ENCODE data around the gene TRIM45. TPM values are rescaled to one million over a fixed set of nuclear protein-coding genes. Genes with fewer than 3 reads are reported as not detected.

The TRIM45 gene
- total RNA-seq, 1 experiment from 2014 or later: 5.1 TPM

DNA sequence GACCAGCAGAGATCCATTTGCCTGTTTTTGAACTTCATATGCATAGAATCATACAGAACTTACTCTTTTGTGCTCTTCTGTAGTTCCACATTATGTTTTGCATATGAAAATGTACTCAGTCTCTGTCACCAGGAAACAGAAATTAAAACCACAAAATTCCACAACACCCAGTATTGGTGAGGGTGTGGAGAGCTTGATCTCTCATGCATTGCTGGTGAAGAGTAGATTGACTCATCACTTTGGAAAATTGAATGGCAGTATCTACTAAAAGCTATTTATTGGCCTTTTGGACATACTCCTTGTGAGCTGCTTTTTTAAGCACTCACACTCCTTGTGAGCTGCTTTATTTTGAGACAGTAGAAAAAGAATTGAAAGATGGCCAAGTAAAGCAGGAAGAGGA lies 45.9 kb upstream of the TRIM45 start:
- no peaks in the 10 kb centered on the region for H3K36me3 ChIP-seq (ENCODE audit: control insufficient read depth, insufficient read depth, low read length)
- Mint-ChIP-seq H3K4me1 (ENCODE audit: low read depth, unreplicated experiment) (peaks cover 5% of the 10 kb centered on the region), H3K27ac (ENCODE audit: unreplicated experiment) (no peak overlapping the region), H3K4me3 (ENCODE audit: unreplicated experiment) (no peak overlapping the region), H3K27me3 (ENCODE audit: insufficient read depth, unreplicated experiment) (no peaks in the 10 kb centered on the region), H3K36me3 (ENCODE audit: insufficient read depth, unreplicated experiment) (no peaks in the 10 kb centered on the region), H3K9me3 (ENCODE audit: unreplicated experiment) (no peaks in the 10 kb centered on the region)
- DNase-seq: no peak
- intact Hi-C loops (cut with micrococcal nuclease; ENCODE audit: unreplicated experiment): no loop called here
- CTCF ChIA-PET: no interaction called here
- peaks cover 4% of the 10 kb centered on the region; the same call in 1 of the 2 replicates for H3K4me1 ChIP-seq
- POLR2A ChIA-PET: no interaction called here
- no peak for TF ChIP-seq CTCF (IDR thresholded peaks at IDR 0.05; ENCODE audit: insufficient read depth in 1 of 2, low read depth in 1 of 2, low read length in 1 of 2, severe bottlenecking in 1 of 2, unreplicated experiment in 1 of 2)
- no peak overlapping the region for H3K4me3 ChIP-seq (ENCODE audit: low read depth, low read length)
- no peaks in the 10 kb centered on the region for H3K9me3 ChIP-seq
- no TSS peak for BruUV-seq (replicated peaks)
- no peaks in the 10 kb centered on the region for H3K27me3 ChIP-seq (replicated peaks; ENCODE audit: control insufficient read depth, insufficient read depth, low read length)

DNA sequence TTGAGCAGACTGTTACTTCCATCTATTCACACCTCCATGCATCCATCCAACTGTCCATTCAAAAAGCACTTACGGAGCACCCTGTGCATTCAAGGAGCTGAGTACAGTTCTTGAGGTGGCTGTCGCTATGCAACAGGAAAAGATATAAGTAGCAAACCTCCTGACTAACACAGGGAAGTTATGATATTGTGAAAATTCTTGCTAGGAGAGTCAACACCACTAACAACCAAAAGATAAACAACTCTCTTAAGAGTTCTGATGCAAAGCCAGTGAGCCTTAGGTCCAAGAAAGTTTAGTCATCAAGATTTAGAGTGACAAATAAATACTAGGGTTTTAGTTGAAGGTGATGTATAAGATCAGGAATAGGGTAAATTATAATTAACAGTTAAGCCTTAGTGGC lies 44.5 kb upstream of the TRIM45 start:
- peaks cover 16% of the 10 kb centered on the region for H3K4me1 Mint-ChIP-seq (ENCODE audit: low read depth, unreplicated experiment)
- H3K4me3 ChIP-seq (ENCODE audit: low read depth, low read length): no peak overlapping the region
- H3K27me3 Mint-ChIP-seq (ENCODE audit: insufficient read depth, unreplicated experiment): no peaks in the 10 kb centered on the region
- H3K9me3 ChIP-seq: no peaks in the 10 kb centered on the region
- peaks cover 17% of the 10 kb centered on the region for H3K4me1 ChIP-seq
- ChIA-PET CTCF (no interaction called here), POLR2A (interaction anchor here (0.6 kb wide), 1 partner anchor 107 kb away, joined by 4 read pairs; no protein-coding TSS in a partner anchor)
- DNase-seq: no peak
- no TSS peak for BruUV-seq (replicated peaks)
- no peaks in the 10 kb centered on the region for H3K36me3 ChIP-seq (ENCODE audit: control insufficient read depth, insufficient read depth, low read length)
- no peaks in the 10 kb centered on the region for H3K36me3 Mint-ChIP-seq (ENCODE audit: insufficient read depth, unreplicated experiment)
- H3K27me3 ChIP-seq (replicated peaks; ENCODE audit: control insufficient read depth, insufficient read depth, low read length): no peaks in the 10 kb centered on the region
- no peak overlapping the region for H3K27ac Mint-ChIP-seq (ENCODE audit: unreplicated experiment)
- TF ChIP-seq CTCF (IDR thresholded peaks at IDR 0.05; ENCODE audit: insufficient read depth in 1 of 2, low read depth in 1 of 2, low read length in 1 of 2, severe bottlenecking in 1 of 2, unreplicated experiment in 1 of 2): no peak
- intact Hi-C loops (cut with micrococcal nuclease; ENCODE audit: unreplicated experiment): no loop called here
- H3K4me3 Mint-ChIP-seq (ENCODE audit: unreplicated experiment): no peak overlapping the region
- peaks cover 5% of the 10 kb centered on the region for H3K9me3 Mint-ChIP-seq (ENCODE audit: unreplicated experiment)

GRCh38 chr1:117164209-117164608 lies 42.7 kb upstream of the TRIM45 start:
- H3K4me3 Mint-ChIP-seq (ENCODE audit: unreplicated experiment): no peak overlapping the region
- DNase-seq: no peak
- POLR2A ChIA-PET: no interaction called here
- no peak overlapping the region for H3K4me3 ChIP-seq (ENCODE audit: low read depth, low read length)
- H3K27me3 Mint-ChIP-seq (ENCODE audit: insufficient read depth, unreplicated experiment): no peaks in the 10 kb centered on the region
- no TSS peak for BruUV-seq (replicated peaks)
- CTCF ChIA-PET: no interaction called here
- peaks cover 17% of the 10 kb centered on the region for H3K4me1 ChIP-seq
- intact Hi-C loops (cut with micrococcal nuclease; ENCODE audit: unreplicated experiment): no loop called here
- H3K36me3 Mint-ChIP-seq (ENCODE audit: insufficient read depth, unreplicated experiment): no peaks in the 10 kb centered on the region
- H3K27me3 ChIP-seq (replicated peaks; ENCODE audit: control insufficient read depth, insufficient read depth, low read length): no peaks in the 10 kb centered on the region
- H3K9me3 Mint-ChIP-seq (ENCODE audit: unreplicated experiment): peaks cover 5% of the 10 kb centered on the region
- peaks cover 17% of the 10 kb centered on the region for H3K4me1 Mint-ChIP-seq (ENCODE audit: low read depth, unreplicated experiment)
- no peak for TF ChIP-seq CTCF (IDR thresholded peaks at IDR 0.05; ENCODE audit: insufficient read depth in 1 of 2, low read depth in 1 of 2, low read length in 1 of 2, severe bottlenecking in 1 of 2, unreplicated experiment in 1 of 2)
- H3K36me3 ChIP-seq (ENCODE audit: control insufficient read depth, insufficient read depth, low read length): no peaks in the 10 kb centered on the region
- H3K9me3 ChIP-seq: no peaks in the 10 kb centered on the region
- no peak overlapping the region for H3K27ac Mint-ChIP-seq (ENCODE audit: unreplicated experiment)

All from Caco-2 (cell line).